Esophagus squamous epithelium (tissue), 5 donors: ENCODE results near the gene ECPAS. TPM values are rescaled to one million over a fixed set of nuclear protein-coding genes. Genes with fewer than 3 reads are reported as not detected.

ENCODE experiments used
- DNase-seq: peaks from one replicate; lab custom pipeline; 2025; lab: John Stamatoyannopoulos, UW
- H3K27ac ChIP-seq, 4 donors: fragments of 200-600 bp; sonication (generic); one replicate each; pipeline ENCODE4 v1.5.1; 2016 to 2019; ENCODE audit warnings: mild to moderate bottlenecking in 1 of 4
- H3K27me3 ChIP-seq, 4 donors: fragments of 200-600 bp; sonication (generic); 1 replicate in 3 of 4; 2 replicates in 1 of 4; pipeline versions ENCODE4 v1.5.1 to v1.6.0; 2017 to 2021; ENCODE audit warnings: antibody characterized with exemption in 1 of 4
- H3K36me3 ChIP-seq, 3 donors: fragments of 200-600 bp; sonication (generic); one replicate each; pipeline ENCODE4 v1.5.1; 2016 to 2019
- H3K4me1 ChIP-seq, 3 donors: fragments of 200-600 bp; sonication (generic); one replicate each; pipeline ENCODE4 v1.5.1; 2017 to 2019
- H3K4me3 ChIP-seq, 4 donors: fragments of 200-600 bp; sonication (generic); 1 replicate in 3 of 4; 2 replicates in 1 of 4; pipeline ENCODE4 v1.5.1; 2016 to 2019; ENCODE audit warnings: mild to moderate bottlenecking in 2 of 4, moderate library complexity in 1 of 4
- H3K9me3 ChIP-seq, 3 donors: fragments of 200-600 bp; sonication (generic); one replicate each; pipeline ENCODE4 v1.5.1; 2016 to 2019
- CTCF ChIP-seq, 6 experiments: fragments of 450-650 bp in 4 of 6; fragments of 200-600 bp in 2 of 6; sonication (generic) in 2 of 6; IDR thresholded peaks; one replicate each; pipeline ENCODE4 v1.5.1; 2016 to 2019; ENCODE audit warnings: antibody characterized with exemption in 6 of 6, mild to moderate bottlenecking in 4 of 6, moderate library complexity in 4 of 6
- POLR2A ChIP-seq, 4 donors: fragments of 450-650 bp; IDR thresholded peaks; one replicate each; pipeline ENCODE4 v1.6.1; 2017; ENCODE audit warnings: antibody characterized with exemption in 4 of 4, mild to moderate bottlenecking in 4 of 4, moderate library complexity in 3 of 4
- WGBS, 2 donors: methylation state at CpG; one replicate each; pipeline ENCODE4 v1.1.5; 2018; 5-methylcytosine and 5-hydroxymethylcytosine counted together
- intact Hi-C: fragments of 100-400 bp; cut with DNase I; formaldehyde crosslinking; loops from one replicate; pipeline ENCODE4 v1.15.0; 2022
- total RNA-seq, 4 donors: library from RNA; depleted of rRNA; stranded (reverse); fragments of >200 nt; gene quantifications; one replicate each; pipeline ENCODE4 v1.1.0, GENCODE V29; 2016
- donor health status: DM: yes; HTN: yes; CAD: no.

Gene ECPAS
- total RNA-seq, 4 donors from 2014 or later: 35.6 to 76.9 (median 47.4) TPM

GRCh38 chr9:111399772-111400563 lies 84.2 kb downstream of the ECPAS start:
- Histone ChIP-seq H3K27me3 (no peaks in the 10 kb centered on the region), H3K27ac (no peak overlapping the region), H3K4me1 (no peaks in the 10 kb centered on the region), H3K9me3 (peaks cover 0 to 20% (median 10%) of the 10 kb centered on the region in 3 donors), H3K4me3 (no peak overlapping the region), H3K36me3 (peaks cover 0 to 100% (median 16%) of the 10 kb centered on the region in 3 donors)
- peak in 4 of 6 experiments; percentile 27 to 66 (median 35) for TF ChIP-seq CTCF (IDR thresholded peaks at IDR 0.05)
- no peak for TF ChIP-seq POLR2A (IDR thresholded peaks at IDR 0.05)
- 55 to 69% methylated on average over 3 of the region's 4 CpGs for WGBS, 2 donors
- intact Hi-C loops: no loop called here
- no peak for DNase-seq

- Histone ChIP-seq H3K4me3 (no peak overlapping the region), H3K9me3 (peaks cover 0 to 18% (median 10%) of the 10 kb centered on the region in 3 donors), H3K27me3 (no peaks in the 10 kb centered on the region), H3K36me3 (peaks cover 0 to 100% (median 13%) of the 10 kb centered on the region in 3 donors), H3K4me1 (no peaks in the 10 kb centered on the region), H3K27ac (no peak overlapping the region)
- DNase-seq: no peak
- 90 to 100% methylated on average over 3 to 4 of the region's 4 CpGs for WGBS, 2 donors
- TF ChIP-seq POLR2A (IDR thresholded peaks at IDR 0.05) (no peak), CTCF (IDR thresholded peaks at IDR 0.05) (no peak)
- intact Hi-C loops: no loop called here
These were observed 84.9 kb downstream of the ECPAS start for GRCh38 chr9:111399211-111399739.

GRCh38 chr9:111393971-111394370 lies 90.2 kb downstream of the ECPAS start:
- TF ChIP-seq CTCF (IDR thresholded peaks at IDR 0.05) (no peak), POLR2A (IDR thresholded peaks at IDR 0.05) (no peak)
- Histone ChIP-seq H3K4me1 (no peaks in the 10 kb centered on the region), H3K27me3 (no peaks in the 10 kb centered on the region), H3K4me3 (no peak overlapping the region), H3K27ac (no peak overlapping the region), H3K9me3 (no peaks in the 10 kb centered on the region), H3K36me3 (peaks cover 3 to 100% (median 28%) of the 10 kb centered on the region in 3 donors)
- 78 to 79% methylated on average over 1 of the region's 1 CpG for WGBS, 2 donors
- no peak for DNase-seq
- intact Hi-C loops: no loop called here

GRCh38 chr9:111389406-111389805 lies 94.8 kb downstream of the ECPAS start:
- Histone ChIP-seq H3K27ac (no peak overlapping the region), H3K36me3 (peaks cover 3 to 100% (median 34%) of the 10 kb centered on the region in 3 donors), H3K9me3 (no peaks in the 10 kb centered on the region), H3K4me3 (no peak overlapping the region), H3K4me1 (no peaks in the 10 kb centered on the region), H3K27me3 (no peaks in the 10 kb centered on the region)
- DNase-seq: no peak
- intact Hi-C loops: no loop called here
- TF ChIP-seq CTCF (IDR thresholded peaks at IDR 0.05) (no peak), POLR2A (IDR thresholded peaks at IDR 0.05) (no peak)
- 79 to 81% methylated on average over 4 of the region's 4 CpGs for WGBS, 2 donors

GRCh38 chr9:111386386-111386785 lies 97.8 kb downstream of the ECPAS start:
- no peak for DNase-seq
- Histone ChIP-seq H3K36me3 (peaks cover 3 to 100% (median 30%) of the 10 kb centered on the region in 3 donors), H3K27me3 (no peaks in the 10 kb centered on the region), H3K27ac (no peak overlapping the region), H3K4me3 (no peak overlapping the region), H3K9me3 (no peaks in the 10 kb centered on the region), H3K4me1 (no peaks in the 10 kb centered on the region)
- 91% methylated on average over 3 of the region's 3 CpGs for WGBS, 2 donors
- TF ChIP-seq POLR2A (IDR thresholded peaks at IDR 0.05): no peak
- no peak for TF ChIP-seq CTCF (IDR thresholded peaks at IDR 0.05)
- intact Hi-C loops: no loop called here
